Prostate gland (tissue), 2 donors: ENCODE measurements around the gene ZC3H18.

Source experiments
- CTCF ChIP-seq, 4 experiments: fragments of 200-600 bp in 2 of 4; fragments of 450-650 bp in 2 of 4; sonication (generic) in 2 of 4; IDR thresholded peaks; 1 replicate in 3 of 4; 2 replicates in 1 of 4; pipeline ENCODE4 v1.5.1; 2016 to 2019; ENCODE audit warnings: antibody characterized with exemption in 4 of 4, mild to moderate bottlenecking in 2 of 4, moderate library complexity in 2 of 4
- POLR2A ChIP-seq: fragments of 450-650 bp; IDR thresholded peaks from one replicate; pipeline ENCODE4 v1.6.1; 2016; ENCODE audit warnings: antibody characterized with exemption, mild to moderate bottlenecking
- POLR2AphosphoS5 ChIP-seq: sonication (generic); formaldehyde crosslinking; IDR thresholded peaks from one replicate; pipeline ENCODE4 v1.6.1; 2017; ENCODE audit warnings: antibody characterized with exemption

GRCh38 chr16:88659160-88659559 is 89.0 kb downstream of the ZC3H18 start:
- TF ChIP-seq CTCF (IDR thresholded peaks at IDR 0.05) (no peak), POLR2A (no peak), POLR2AphosphoS5 (no peak)
